HG03520 (cell line): Measurements from ENCODE around the gene RPL27A.
"Not testable (repeated sequence)": the region's sequence is repeated elsewhere in the genome, so short reads cannot be mapped to it uniquely, and the experiment has no call there.

Experiments
- ATAC-seq: cut with Tn5 transposase; IDR thresholded peaks from one replicate; pipeline ENCODE4 v1.9.1; 2021; ENCODE audit warnings: mild to moderate bottlenecking, moderate library complexity; ENCODE audit not compliant: unreplicated experiment

Gene RPL27A

DNA sequence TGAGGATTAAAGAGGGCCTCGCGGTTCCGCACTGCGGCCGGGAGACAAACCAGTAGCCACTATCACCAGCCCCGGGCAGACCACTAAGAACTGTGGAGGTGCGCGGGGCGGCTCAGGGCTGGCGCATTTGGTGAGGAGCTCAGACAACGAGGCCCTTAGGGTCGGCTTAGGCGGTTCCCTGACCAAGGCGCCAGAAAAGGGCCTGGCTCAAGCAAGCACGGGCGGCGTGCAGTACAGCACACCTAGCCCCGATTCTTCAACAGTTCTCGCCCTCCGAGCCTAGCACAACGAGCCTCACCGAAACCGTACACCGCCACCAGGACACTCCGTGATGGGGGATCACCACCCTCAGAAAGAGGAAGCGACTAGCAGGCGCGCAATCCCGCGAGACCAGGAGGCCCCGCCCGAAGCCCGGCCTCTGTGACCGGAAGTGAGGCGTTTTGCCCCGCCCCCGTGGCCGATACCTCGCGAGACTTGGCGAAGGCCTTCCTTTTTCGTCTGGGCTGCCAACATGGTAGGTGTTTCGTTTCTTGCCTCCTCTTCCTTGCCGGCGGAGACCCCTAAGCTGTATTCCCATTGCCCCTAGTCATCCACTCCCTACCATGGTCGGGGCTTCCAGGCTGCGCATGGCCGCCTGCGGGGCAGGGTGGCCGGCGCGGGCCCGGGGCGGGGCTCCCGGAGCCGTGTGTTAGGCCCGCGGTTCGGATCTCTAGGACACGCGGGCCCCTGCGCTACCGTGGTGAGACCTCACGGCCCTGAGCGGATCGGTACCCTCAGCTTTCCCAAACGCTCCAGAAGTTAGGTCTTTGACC lies at the start of gene RPL27A, which contains the start of gene TRIM66:
Gene RPL27A (plus strand): TSS at position 490 of the 812 bp plus-strand sequence. CDS start 22 bp downstream, at position 512.
Gene TRIM66 (minus strand): TSS at position 363 of the 812 bp plus-strand sequence. CDS start 10,391 bp downstream, outside the sequence.
- ATAC-seq: peak; percentile 93

- ATAC-seq: no peak
These were observed 48.1 kb upstream of the RPL27A start for GRCh38 chr11:8634498-8634897.

DNA sequence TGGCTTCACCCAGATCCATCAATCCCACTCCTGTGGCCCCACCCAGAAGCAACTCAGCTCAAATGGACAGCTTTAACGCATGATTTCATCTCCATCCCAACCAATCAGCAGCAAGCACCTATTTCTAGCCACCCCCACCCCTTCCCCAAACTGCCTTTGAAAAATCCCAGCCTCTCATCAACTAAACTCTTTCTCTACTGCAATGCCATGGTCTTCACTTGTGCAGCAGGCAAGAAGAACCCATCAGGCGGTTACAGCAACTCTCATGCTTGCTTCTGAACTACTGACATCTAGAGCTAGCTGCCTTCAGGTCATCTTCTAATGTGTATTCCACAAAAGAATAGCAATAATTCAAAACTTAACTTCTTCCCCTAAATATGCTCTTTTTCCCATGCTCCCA lies 46.5 kb upstream of the RPL27A start:
- no peak for ATAC-seq

GRCh38 chr11:8638300-8638699 lies 44.3 kb upstream of the RPL27A start:
- ATAC-seq: no peak

DNA sequence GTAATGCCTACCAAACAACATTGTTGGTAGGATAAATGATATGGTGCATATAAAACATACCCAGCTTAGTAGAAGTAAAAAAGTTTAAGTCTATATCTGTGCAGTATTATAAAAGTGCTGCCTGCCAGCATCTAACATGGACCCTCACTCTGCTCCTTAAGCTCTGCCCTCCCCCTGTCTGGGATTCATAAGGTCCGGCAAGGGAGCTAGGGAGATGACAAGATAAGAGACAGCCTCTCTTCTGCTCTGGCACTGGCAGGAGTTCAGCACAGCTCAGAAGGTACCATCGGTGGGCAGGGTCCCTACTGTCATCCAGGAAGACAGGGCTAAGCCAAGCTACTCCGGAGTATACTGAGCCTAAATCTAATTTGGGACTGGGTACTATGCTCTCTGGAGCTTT lies 42.9 kb upstream of the RPL27A start:
- no peak for ATAC-seq

GRCh38 chr11:8640267-8640906 lies 42.2 kb upstream of the RPL27A start:
- no peak for ATAC-seq

DNA sequence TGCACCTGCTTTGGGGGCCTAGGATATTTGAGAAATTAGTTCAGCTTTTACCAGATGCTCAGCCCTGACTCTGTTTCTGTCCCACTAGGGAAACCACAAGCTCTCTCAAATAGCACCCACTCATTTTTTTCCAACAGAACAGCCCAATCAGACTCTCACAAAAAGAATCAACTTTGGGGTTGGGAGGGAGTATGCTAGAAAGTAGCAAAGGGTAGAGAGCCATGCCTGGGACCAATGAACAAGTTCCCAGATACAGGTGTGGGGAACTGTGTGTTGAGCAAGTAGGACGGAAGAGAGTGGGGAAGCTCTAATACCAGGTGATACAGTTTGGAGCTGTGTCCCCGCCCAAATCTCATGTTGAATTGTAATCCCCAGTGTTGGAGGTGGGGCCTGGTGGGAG lies 41.3 kb upstream of the RPL27A start:
- no peak for ATAC-seq

DNA sequence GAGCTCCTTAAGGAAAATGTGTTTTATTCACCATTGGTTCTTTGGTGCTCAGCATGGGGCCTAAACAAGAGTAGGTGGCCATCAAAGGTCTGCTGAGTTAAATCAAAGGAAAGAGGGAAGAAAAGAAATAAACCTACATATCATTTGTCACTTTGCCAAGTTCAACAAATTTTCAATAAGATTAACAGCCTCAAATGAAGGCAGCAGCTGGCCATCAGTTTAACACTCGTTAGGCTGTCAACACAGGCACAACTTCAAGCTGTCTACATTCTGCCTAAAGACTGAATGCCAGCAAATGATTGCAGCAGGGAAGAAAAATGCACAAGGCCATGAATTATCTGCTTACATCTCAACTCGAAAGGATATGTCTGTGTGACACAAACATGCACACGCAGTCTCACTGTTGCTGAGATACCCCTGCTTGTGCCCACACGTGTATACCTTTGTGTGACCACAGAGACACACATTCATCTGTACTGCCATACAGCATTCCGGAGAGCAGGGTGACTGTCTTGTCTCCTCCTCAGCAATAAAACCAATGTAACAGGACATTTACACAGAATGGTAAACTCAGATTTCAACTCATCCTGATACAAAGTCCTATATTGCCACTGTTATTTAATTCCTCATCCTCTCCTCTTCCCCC lies 40.3 kb upstream of the RPL27A start:
- ATAC-seq: no peak

- ATAC-seq: no peak
These were observed 35.7 kb upstream of the RPL27A start for GRCh38 chr11:8646873-8647272.

DNA sequence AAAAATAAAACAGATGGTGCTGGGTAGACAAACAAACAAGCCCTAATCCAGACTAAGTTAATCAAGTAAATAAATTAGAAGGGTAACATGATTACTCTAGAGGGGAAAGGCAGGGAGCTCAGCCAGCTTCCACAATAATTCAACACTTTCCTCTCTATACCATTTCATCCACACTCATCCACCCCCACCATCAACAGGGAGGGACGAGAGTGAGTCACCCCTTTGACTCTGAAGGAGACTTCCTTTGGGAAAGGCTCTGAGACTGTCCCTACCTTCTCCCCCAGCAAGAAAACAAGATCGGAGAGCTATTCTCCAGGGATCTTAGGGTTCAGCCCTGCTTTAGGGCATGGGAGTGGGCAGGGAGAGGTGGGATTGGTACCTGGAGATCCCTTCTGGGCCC lies 33.2 kb upstream of the RPL27A start:
- no peak for ATAC-seq

GRCh38 chr11:8650401-8650990 lies 32.1 kb upstream of the RPL27A start:
- no peak for ATAC-seq

GRCh38 chr11:8652140-8652539 lies 30.5 kb upstream of the RPL27A start:
- no peak for ATAC-seq

GRCh38 chr11:8654503-8654902 lies 28.1 kb upstream of the RPL27A start:
- no peak for ATAC-seq

GRCh38 chr11:8656291-8656690 lies 26.3 kb upstream of the RPL27A start:
- ATAC-seq: no peak

DNA sequence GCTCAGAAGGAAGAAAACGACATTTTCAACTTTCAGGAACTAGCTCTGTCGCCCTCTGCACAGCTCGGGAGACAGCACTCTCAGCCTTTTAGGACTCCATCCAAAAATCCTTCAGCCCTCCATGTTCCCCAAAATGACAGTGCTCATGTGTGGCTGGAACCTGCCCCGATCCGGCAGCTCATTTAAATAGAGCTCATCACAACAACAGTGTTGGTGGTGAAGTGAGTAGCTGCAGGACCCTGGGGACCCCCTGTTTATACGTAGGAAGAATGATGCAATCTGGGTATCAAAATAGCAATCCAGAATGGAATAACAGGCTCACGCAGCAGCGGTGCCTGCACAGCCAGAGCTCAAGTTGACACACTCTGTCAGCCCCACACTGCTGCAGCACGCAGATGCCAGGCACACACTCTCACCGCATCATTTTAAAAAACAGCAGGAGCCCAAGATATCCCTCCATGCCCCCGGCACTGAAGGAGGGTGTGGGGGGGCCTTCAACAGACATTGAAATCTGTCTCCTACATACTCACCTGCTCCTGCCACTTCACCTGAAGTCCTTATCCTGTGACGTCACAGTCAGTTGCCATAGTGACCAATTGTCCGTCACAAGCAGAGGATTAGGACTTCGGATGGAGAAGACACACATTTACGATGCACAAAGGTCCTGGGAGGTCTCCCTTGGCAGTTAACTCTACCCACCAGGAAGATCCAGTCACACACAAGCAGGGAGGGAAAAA lies 24.1 kb upstream of the RPL27A start:
- no peak for ATAC-seq

GRCh38 chr11:8661001-8661795 lies 21.4 kb upstream of the RPL27A start:
- ATAC-seq: no peak

DNA sequence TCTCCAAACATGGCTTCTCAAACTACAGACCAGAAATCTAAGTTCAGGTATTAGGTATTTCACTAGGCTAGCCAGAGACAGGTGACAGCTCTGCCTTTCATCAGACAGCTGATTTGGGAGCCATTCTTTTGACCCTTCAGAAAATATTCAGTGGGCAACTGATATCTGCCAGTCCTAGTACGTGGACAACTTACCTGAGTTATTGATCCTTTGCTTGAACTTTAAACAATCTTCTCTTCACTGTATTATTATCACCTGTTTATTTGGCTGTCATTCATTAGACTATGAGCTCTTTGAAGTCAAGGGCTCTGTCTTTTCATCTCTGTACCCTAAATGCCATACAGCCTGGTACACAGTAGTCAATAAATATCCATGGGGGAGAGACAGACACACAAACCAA lies 17.4 kb upstream of the RPL27A start:
- ATAC-seq: no peak

DNA sequence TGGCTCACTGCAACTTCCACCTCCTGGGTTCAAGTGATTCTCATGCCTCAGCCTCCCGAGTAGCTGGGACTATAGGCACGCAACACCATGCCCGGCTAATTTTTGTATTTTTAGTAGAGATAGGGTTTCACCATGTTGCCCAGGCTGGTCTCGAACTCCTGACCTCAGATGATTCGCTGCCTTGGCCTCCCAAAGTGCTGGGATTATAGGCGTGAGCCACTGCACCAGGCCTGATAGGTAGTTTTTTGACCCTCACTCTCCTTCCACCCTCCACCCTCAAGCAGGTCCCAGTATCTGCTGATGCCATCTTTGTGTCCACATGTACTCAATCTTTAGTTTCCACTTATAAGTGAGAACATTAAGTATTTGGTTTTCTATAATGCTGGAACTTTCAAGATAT lies 12.5 kb upstream of the RPL27A start:
- not testable (repeated sequence) for ATAC-seq

DNA sequence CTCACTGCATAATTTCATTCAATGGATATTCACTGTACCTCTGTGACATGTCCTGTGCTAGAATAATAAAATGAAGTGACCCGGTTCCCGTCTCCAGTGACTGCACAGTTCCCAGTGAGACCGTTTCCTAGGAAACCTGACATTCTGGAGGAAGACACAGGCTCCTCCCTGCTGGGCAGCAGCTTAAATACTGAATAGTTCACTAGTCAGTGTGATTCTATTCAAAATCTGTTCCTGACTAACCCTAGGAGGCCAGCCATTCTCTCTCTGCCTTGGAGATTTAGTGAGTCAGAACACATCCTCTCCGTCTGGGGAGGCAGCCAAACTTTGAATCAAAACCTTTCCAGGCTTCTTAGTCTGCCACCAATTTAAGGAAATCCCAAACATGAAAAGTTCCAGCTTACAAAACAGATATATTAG lies 11.4 kb upstream of the RPL27A start:
- no peak for ATAC-seq

GRCh38 chr11:8671651-8672062 lies 10.9 kb upstream of the RPL27A start:
- ATAC-seq: no peak
